ENCODE data around the gene BCAP29.

Gene BCAP29

DNA sequence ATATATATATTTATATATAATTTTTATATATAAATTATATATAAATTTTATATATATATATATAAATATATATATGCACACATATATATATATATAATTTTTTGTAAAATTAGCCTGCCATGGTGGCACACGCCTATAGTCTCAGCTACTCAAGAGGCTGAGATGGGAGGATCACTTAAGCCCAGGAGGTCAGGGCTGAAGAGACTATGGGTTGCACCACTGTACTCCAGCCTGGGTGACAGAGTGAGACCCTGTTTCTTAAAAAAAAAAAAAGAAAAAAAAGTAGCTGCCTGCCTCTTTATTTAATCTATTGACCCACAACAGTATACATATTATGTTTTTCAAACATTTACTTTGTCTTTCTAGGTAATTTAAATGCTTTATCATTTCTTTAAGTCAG is 19.2 kb downstream of the BCAP29 start:
- H3K27me3 ChIP-seq (ENCODE audit: control insufficient read depth in 1 of 2, insufficient read depth in 2 of 2, low read length in 2 of 2), result no peaks in the 10 kb centered on the region
- no peak overlapping the region for H3K9ac ChIP-seq (ENCODE audit: low read length in 2 of 2)
- H3K4me3 ChIP-seq (ENCODE audit: low read length in 2 of 2), result no peak overlapping the region
- H3K36me3 ChIP-seq (ENCODE audit: control insufficient read depth in 2 of 2, insufficient read depth in 2 of 2, low read length in 2 of 2), result peaks cover 2 to 10% of the 10 kb centered on the region in 2 donors
- no peaks in the 10 kb centered on the region for H3K9me3 ChIP-seq (ENCODE audit: control insufficient read depth in 2 of 2, low read length in 2 of 2)
- H3K4me1 ChIP-seq (ENCODE audit: control insufficient read depth, insufficient read depth, low read length), result peaks cover 7% of the 10 kb centered on the region
- no peak overlapping the region for H3K27ac ChIP-seq (ENCODE audit: low read length)

DNA sequence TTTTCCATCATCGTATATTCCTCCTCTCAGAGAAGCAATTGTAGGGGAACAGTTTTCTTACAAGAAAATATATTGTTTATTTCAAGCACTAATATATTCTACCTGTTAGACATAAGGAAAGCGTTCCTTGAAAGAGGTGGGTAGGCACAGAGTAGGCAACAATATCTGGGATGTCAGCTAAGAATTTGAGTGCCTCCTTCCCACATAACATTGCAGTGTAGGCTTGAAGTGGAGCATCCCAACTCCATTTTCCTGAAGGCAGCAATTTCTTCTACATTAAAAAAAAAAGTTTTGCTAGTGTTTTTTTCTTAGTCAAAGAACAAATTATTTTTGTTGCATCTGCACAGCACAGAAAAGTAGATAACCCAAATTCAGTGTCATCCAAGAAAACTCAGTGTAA is 20.8 kb downstream of the BCAP29 start:
- no peaks in the 10 kb centered on the region for H3K9me3 ChIP-seq (ENCODE audit: control insufficient read depth in 2 of 2, low read length in 2 of 2)
- H3K4me1 ChIP-seq (ENCODE audit: control insufficient read depth, insufficient read depth, low read length), result no peaks in the 10 kb centered on the region
- no peak overlapping the region for H3K4me3 ChIP-seq (ENCODE audit: low read length in 2 of 2)
- no peak overlapping the region for H3K9ac ChIP-seq (ENCODE audit: low read length in 2 of 2)
- peaks cover 0 to 16% of the 10 kb centered on the region in 2 donors for H3K36me3 ChIP-seq (ENCODE audit: control insufficient read depth in 2 of 2, insufficient read depth in 2 of 2, low read length in 2 of 2)
- H3K27me3 ChIP-seq (ENCODE audit: control insufficient read depth in 1 of 2, insufficient read depth in 2 of 2, low read length in 2 of 2), result no peaks in the 10 kb centered on the region
- no peak overlapping the region for H3K27ac ChIP-seq (ENCODE audit: low read length)

DNA sequence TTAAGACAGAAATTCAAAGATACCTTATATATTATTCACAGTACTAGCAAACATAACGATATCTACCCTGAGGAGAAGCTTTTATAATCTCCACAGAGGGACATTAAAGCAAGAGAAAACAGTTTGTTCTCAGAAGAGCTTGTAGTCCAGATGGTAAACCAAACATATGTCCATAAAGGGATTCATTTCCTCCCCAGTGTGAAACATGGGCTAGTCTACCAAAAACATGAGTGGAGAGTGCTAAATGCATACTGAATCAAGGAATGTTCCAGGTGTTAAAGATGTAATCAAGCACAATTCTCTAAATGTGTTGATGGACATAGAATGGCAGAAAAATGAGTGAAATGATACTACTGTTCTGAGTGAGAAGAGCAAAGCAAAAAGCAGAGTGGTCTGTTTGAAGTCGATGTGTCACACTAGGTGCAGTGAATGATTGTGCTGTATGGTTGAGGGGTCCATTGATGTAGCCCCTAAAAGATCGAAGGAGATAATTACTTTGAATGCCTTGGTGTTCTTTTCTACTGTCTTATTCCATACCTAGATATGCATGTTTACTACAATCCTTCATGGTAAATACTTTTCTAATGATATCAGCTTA is 25.3 kb downstream of the BCAP29 start:
- H3K27ac ChIP-seq (ENCODE audit: low read length), result no peak overlapping the region
- no peak overlapping the region for H3K9ac ChIP-seq (ENCODE audit: low read length in 2 of 2)
- H3K4me1 ChIP-seq (ENCODE audit: control insufficient read depth, insufficient read depth, low read length), result no peaks in the 10 kb centered on the region
- peaks cover 4 to 23% of the 10 kb centered on the region in 2 donors for H3K36me3 ChIP-seq (ENCODE audit: control insufficient read depth in 2 of 2, insufficient read depth in 2 of 2, low read length in 2 of 2)
- H3K27me3 ChIP-seq (ENCODE audit: control insufficient read depth in 1 of 2, insufficient read depth in 2 of 2, low read length in 2 of 2), result no peaks in the 10 kb centered on the region
- H3K9me3 ChIP-seq (ENCODE audit: control insufficient read depth in 2 of 2, low read length in 2 of 2), result no peaks in the 10 kb centered on the region
- no peak overlapping the region for H3K4me3 ChIP-seq (ENCODE audit: low read length in 2 of 2)

DNA sequence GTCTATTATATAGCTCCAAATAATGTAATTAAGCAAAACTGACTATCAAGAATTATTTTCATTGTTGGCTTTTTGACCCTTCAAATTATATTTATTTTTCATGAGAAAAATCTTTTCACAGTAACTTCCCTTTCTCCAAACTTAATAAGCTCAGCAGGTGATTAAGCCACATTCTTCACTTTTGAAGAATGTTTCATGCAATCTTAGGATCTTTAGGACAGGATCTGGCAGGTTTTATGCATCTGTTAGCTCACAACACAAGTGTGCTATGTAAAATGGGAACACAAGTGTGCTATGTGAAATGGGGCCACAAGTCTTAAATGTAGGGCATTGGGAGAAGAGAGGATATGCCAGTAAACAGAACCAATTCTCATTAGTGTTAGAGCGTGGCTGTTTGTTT is 26.3 kb downstream of the BCAP29 start:
- Histone ChIP-seq H3K27ac (ENCODE audit: low read length) (no peak overlapping the region), H3K36me3 (ENCODE audit: control insufficient read depth in 2 of 2, insufficient read depth in 2 of 2, low read length in 2 of 2) (peaks cover 4 to 19% of the 10 kb centered on the region in 2 donors), H3K9ac (ENCODE audit: low read length in 2 of 2) (no peak overlapping the region), H3K27me3 (ENCODE audit: control insufficient read depth in 1 of 2, insufficient read depth in 2 of 2, low read length in 2 of 2) (no peaks in the 10 kb centered on the region), H3K9me3 (ENCODE audit: control insufficient read depth in 2 of 2, low read length in 2 of 2) (no peaks in the 10 kb centered on the region), H3K4me1 (ENCODE audit: control insufficient read depth, insufficient read depth, low read length) (no peaks in the 10 kb centered on the region), H3K4me3 (ENCODE audit: low read length in 2 of 2) (no peak overlapping the region)

DNA sequence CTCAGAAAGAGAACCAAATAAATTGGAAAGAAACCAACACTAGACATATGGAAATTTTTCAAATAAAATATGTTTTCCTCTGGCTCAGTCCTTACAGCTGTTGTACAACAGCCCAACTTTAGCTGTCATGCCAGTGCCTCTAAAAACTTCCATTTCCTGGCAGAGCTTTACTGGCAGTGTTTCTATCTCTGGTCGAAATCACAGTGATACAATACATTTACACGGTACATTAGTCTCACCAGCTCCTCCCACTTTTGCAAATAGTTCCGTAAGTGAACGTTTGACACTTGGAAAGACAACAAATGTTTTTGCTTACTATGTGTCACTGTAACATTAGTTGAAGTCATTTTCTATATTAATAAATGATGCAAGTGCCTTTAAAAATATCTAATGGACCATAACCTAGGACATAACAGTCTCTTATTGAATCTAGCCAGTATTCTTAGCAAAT is 29.8 kb downstream of the BCAP29 start:
- peaks cover 13 to 28% of the 10 kb centered on the region in 2 donors for H3K36me3 ChIP-seq (ENCODE audit: control insufficient read depth in 2 of 2, insufficient read depth in 2 of 2, low read length in 2 of 2)
- no peaks in the 10 kb centered on the region for H3K27me3 ChIP-seq (ENCODE audit: control insufficient read depth in 1 of 2, insufficient read depth in 2 of 2, low read length in 2 of 2)
- no peak overlapping the region for H3K27ac ChIP-seq (ENCODE audit: low read length)
- H3K9me3 ChIP-seq (ENCODE audit: control insufficient read depth in 2 of 2, low read length in 2 of 2), result no peaks in the 10 kb centered on the region
- no peaks in the 10 kb centered on the region for H3K4me1 ChIP-seq (ENCODE audit: control insufficient read depth, insufficient read depth, low read length)
- no peak overlapping the region for H3K4me3 ChIP-seq (ENCODE audit: low read length in 2 of 2)
- no peak overlapping the region for H3K9ac ChIP-seq (ENCODE audit: low read length in 2 of 2)

DNA sequence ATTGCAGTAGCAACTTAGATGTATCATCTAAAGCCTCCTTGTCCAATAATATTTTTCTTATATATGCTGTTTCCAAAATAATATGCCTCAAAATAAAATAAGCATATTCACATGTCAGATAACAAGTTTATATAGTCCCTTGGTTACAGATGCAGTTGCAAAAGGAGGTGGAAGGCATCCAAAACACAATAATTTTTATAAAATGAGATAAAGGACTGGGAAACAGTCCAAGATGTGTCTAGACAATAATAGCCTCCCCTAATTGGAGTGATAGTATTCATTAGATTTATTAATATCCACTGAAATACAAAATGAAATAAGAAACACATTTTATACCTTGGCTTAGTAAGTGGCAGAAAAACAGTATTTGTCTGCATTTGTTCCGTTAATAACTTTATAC is 30.3 kb downstream of the BCAP29 start:
- no peak overlapping the region for H3K4me3 ChIP-seq (ENCODE audit: low read length in 2 of 2)
- no peaks in the 10 kb centered on the region for H3K27me3 ChIP-seq (ENCODE audit: control insufficient read depth in 1 of 2, insufficient read depth in 2 of 2, low read length in 2 of 2)
- H3K9ac ChIP-seq (ENCODE audit: low read length in 2 of 2), result no peak overlapping the region
- no peaks in the 10 kb centered on the region for H3K4me1 ChIP-seq (ENCODE audit: control insufficient read depth, insufficient read depth, low read length)
- peaks cover 13 to 28% of the 10 kb centered on the region in 2 donors for H3K36me3 ChIP-seq (ENCODE audit: control insufficient read depth in 2 of 2, insufficient read depth in 2 of 2, low read length in 2 of 2)
- H3K9me3 ChIP-seq (ENCODE audit: control insufficient read depth in 2 of 2, low read length in 2 of 2), result no peaks in the 10 kb centered on the region
- no peak overlapping the region for H3K27ac ChIP-seq (ENCODE audit: low read length)

DNA sequence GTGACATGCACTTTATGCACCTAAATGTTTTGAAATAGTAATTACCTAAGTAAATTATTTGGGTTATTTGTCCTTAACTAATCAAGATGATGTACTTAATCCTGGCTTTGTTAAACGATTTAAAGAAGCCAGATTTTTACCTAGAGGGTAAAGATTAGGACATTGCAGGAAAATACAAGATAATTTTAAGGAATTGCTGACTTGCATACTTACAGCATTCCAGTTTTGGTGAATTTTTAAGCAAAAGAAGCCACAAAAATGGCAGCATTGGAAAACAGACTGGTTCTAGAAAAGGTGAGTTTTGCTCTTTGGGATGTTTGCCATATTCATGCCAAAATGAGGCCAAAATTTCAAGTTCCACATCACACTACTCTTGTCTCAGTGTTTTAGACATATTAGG is 33.4 kb downstream of the BCAP29 start:
- H3K27me3 ChIP-seq (ENCODE audit: control insufficient read depth in 1 of 2, insufficient read depth in 2 of 2, low read length in 2 of 2), result no peaks in the 10 kb centered on the region
- peaks cover 17 to 30% of the 10 kb centered on the region in 2 donors for H3K36me3 ChIP-seq (ENCODE audit: control insufficient read depth in 2 of 2, insufficient read depth in 2 of 2, low read length in 2 of 2)
- no peak overlapping the region for H3K27ac ChIP-seq (ENCODE audit: low read length)
- H3K4me1 ChIP-seq (ENCODE audit: control insufficient read depth, insufficient read depth, low read length), result no peaks in the 10 kb centered on the region
- H3K9me3 ChIP-seq (ENCODE audit: control insufficient read depth in 2 of 2, low read length in 2 of 2), result no peaks in the 10 kb centered on the region
- H3K4me3 ChIP-seq (ENCODE audit: low read length in 2 of 2), result no peak overlapping the region
- H3K9ac ChIP-seq (ENCODE audit: low read length in 2 of 2), result no peak overlapping the region

DNA sequence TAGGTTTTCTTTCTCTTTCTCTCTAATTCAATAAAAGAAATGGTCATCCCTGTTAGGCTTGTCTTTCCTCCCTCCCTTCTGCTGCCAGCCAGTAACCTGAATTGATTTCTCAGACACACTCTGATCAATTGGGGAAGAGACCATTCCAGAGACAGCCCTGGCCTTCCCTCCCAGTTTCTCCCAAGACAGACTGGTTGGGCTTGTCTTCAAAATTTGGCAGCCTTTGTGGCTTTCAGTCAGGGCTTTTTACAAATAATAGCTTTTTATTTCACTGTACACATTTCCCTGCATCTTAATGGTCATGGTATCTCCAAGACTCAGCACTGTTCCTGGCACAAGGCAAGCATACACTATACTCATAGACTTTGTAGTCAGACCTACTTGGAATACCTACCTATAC is 33.9 kb downstream of the BCAP29 start:
- no peak overlapping the region for H3K4me3 ChIP-seq (ENCODE audit: low read length in 2 of 2)
- no peaks in the 10 kb centered on the region for H3K4me1 ChIP-seq (ENCODE audit: control insufficient read depth, insufficient read depth, low read length)
- no peak overlapping the region for H3K27ac ChIP-seq (ENCODE audit: low read length)
- H3K27me3 ChIP-seq (ENCODE audit: control insufficient read depth in 1 of 2, insufficient read depth in 2 of 2, low read length in 2 of 2), result no peaks in the 10 kb centered on the region
- H3K36me3 ChIP-seq (ENCODE audit: control insufficient read depth in 2 of 2, insufficient read depth in 2 of 2, low read length in 2 of 2), result peaks cover 16 to 27% of the 10 kb centered on the region in 2 donors
- no peaks in the 10 kb centered on the region for H3K9me3 ChIP-seq (ENCODE audit: control insufficient read depth in 2 of 2, low read length in 2 of 2)
- no peak overlapping the region for H3K9ac ChIP-seq (ENCODE audit: low read length in 2 of 2)

DNA sequence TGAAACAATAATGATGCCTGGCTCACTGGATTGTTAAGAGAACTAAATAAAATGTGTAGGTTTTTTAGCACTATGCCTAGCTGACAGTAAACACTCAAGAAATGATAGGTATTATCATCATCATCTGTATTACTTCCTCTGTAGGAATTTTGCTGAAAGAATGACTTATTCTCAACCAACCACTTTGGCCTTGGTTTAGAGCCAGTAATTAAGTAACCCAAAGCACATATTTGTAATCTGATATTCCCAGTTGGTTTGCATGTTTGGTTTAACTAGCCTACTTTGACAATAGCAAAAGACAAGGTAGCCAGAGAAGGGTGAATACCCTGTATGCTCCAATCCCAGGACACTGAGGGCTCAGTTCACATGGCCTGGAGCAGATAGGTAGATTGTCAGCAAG is 34.4 kb downstream of the BCAP29 start:
- Histone ChIP-seq H3K4me3 (ENCODE audit: low read length in 2 of 2) (no peak overlapping the region), H3K4me1 (ENCODE audit: control insufficient read depth, insufficient read depth, low read length) (no peaks in the 10 kb centered on the region), H3K36me3 (ENCODE audit: control insufficient read depth in 2 of 2, insufficient read depth in 2 of 2, low read length in 2 of 2) (peaks cover 13 to 24% of the 10 kb centered on the region in 2 donors), H3K27me3 (ENCODE audit: control insufficient read depth in 1 of 2, insufficient read depth in 2 of 2, low read length in 2 of 2) (no peaks in the 10 kb centered on the region), H3K9me3 (ENCODE audit: control insufficient read depth in 2 of 2, low read length in 2 of 2) (no peaks in the 10 kb centered on the region), H3K9ac (ENCODE audit: low read length in 2 of 2) (no peak overlapping the region), H3K27ac (ENCODE audit: low read length) (no peak overlapping the region)

DNA sequence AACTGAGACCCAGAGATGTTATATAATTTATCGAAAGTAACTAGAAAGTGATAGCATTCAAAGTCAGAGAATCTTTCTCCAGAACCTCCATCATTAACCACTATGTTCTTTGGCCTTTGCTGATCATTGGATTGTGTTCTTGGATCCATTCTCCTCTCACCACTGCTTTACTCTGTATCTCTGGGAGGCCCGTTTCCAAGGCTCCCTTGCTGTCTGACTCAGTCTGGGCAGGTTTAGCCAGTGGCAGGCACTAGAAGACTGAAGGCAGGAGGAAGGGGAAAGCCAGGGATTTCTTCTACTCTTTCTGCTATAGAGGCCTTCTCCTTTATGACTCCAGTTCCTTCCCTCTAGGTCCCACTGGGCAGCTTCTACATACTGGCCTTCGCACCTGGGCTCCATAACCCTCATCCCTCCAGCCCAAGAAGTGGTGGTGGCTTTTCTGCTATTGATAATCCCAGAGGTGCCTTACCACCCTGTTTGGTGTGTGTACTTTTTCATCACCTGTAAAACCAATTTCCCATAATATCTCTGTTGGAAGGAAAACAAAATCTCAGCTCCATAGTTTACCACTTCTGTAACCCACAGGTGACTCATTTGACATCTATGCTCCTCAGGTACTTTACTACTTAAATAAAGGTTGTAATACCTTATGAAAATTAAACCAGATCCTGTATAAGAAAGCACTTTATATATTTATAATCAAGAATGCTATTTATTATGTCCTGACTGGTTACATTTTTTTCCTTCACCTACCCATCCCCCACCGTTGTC is 36.0 kb downstream of the BCAP29 start:
- Histone ChIP-seq H3K9me3 (ENCODE audit: control insufficient read depth in 2 of 2, low read length in 2 of 2) (no peaks in the 10 kb centered on the region), H3K9ac (ENCODE audit: low read length in 2 of 2) (no peak overlapping the region), H3K27ac (ENCODE audit: low read length) (no peak overlapping the region), H3K4me3 (ENCODE audit: low read length in 2 of 2) (no peak overlapping the region), H3K4me1 (ENCODE audit: control insufficient read depth, insufficient read depth, low read length) (no peaks in the 10 kb centered on the region), H3K27me3 (ENCODE audit: control insufficient read depth in 1 of 2, insufficient read depth in 2 of 2, low read length in 2 of 2) (no peaks in the 10 kb centered on the region), H3K36me3 (ENCODE audit: control insufficient read depth in 2 of 2, insufficient read depth in 2 of 2, low read length in 2 of 2) (peaks cover 13 to 28% of the 10 kb centered on the region in 2 donors)

DNA sequence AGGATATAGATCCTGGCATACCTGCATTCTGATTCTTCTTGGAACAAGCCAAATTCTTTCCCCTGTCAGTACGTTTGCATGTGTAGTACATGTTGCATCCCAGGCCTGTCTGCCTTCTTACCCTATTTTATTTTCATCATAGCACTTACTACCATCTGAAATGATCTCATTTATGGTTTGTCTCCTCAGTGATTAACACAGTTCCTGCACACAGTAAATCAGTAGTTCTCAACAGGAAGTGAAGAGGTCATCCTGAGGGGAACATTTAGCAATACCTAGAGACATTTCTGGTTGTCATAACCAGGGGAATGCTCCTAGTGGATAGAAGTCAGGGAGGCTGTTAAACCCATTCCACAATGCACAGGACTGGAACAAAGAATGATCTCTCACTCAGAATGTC is 42.4 kb downstream of the BCAP29 start:
- Histone ChIP-seq H3K9me3 (ENCODE audit: control insufficient read depth in 2 of 2, low read length in 2 of 2) (no peaks in the 10 kb centered on the region), H3K4me3 (ENCODE audit: low read length in 2 of 2) (no peak overlapping the region), H3K36me3 (ENCODE audit: control insufficient read depth in 2 of 2, insufficient read depth in 2 of 2, low read length in 2 of 2) (peaks cover 0 to 8% of the 10 kb centered on the region in 2 donors), H3K4me1 (ENCODE audit: control insufficient read depth, insufficient read depth, low read length) (no peaks in the 10 kb centered on the region), H3K27ac (ENCODE audit: low read length) (no peak overlapping the region), H3K27me3 (ENCODE audit: control insufficient read depth in 1 of 2, insufficient read depth in 2 of 2, low read length in 2 of 2) (no peaks in the 10 kb centered on the region), H3K9ac (ENCODE audit: low read length in 2 of 2) (no peak overlapping the region)

Data from stomach smooth muscle (tissue), 2 donors.